OCI-LY3 (cell line): ENCODE results near the gene OPHN1.

Source experiments
- H2AFZ ChIP-seq: fragments of 200-600, 300-600 bp; shearing (Covaris generic); 2 replicates; pipeline ENCODE4 v1.6.0; 2014; ENCODE audit warnings: antibody characterized with exemption, low read depth, low read length
- H3K27ac ChIP-seq: fragments of 200-600, 300-600 bp; sonication (generic); 2 replicates; pipeline ENCODE4 v1.5.1; 2014; ENCODE audit warnings: mild to moderate bottlenecking, low read length, moderate library complexity, mixed read lengths
- H3K27me3 ChIP-seq: fragments of 200-600, 300-600 bp; sonication (generic); 2 replicates; pipeline ENCODE4 v1.6.1; 2014; ENCODE audit warnings: low read depth, low read length, mixed read lengths
- H3K36me3 ChIP-seq: fragments of 200-600, 300-600 bp; sonication (generic); replicated peaks from 2 replicates; pipeline ENCODE3; 2014; ENCODE audit warnings: low read depth, low read length, mixed read lengths
- H3K4me1 ChIP-seq: fragments of 300-600, 200-600 bp; sonication (generic); 2 replicates; pipeline ENCODE4 v1.6.1; 2014; ENCODE audit warnings: low read length, mixed read lengths
- H3K4me2 ChIP-seq: fragments of 200-600, 300-600 bp; sonication (generic); 2 replicates; pipeline ENCODE4 v1.6.1; 2014; ENCODE audit warnings: low read length, mixed read lengths
- H3K4me3 ChIP-seq: fragments of 300-600, 200-600 bp; sonication (generic); 2 replicates; pipeline ENCODE4 v1.5.1; 2014; ENCODE audit warnings: antibody characterized with exemption, mild to moderate bottlenecking, low read length, moderate library complexity
- H3K79me2 ChIP-seq: fragments of 300-600, 200-600 bp; shearing (Covaris generic); 2 replicates; pipeline ENCODE4 v1.6.1; 2014; ENCODE audit warnings: mild to moderate bottlenecking, low read length, mixed read lengths
- H3K9ac ChIP-seq: fragments of 300-600, 200-600 bp; shearing (Covaris generic); 2 replicates; pipeline ENCODE4 v1.6.0; 2014; ENCODE audit warnings: mild to moderate bottlenecking, low read length, moderate library complexity
- H3K9me3 ChIP-seq: fragments of 200-600, 300-600 bp; shearing (Covaris generic); 2 replicates; pipeline ENCODE4 v1.6.1; 2014; ENCODE audit warnings: low read length, mixed read lengths; ENCODE audit not compliant: insufficient read depth
- H4K20me1 ChIP-seq: fragments of 200-600, 300-600 bp; sonication (generic); 2 replicates; pipeline ENCODE4 v1.6.1; 2016; ENCODE audit warnings: low read length, mixed read lengths; ENCODE audit not compliant: insufficient read depth
- CTCF ChIP-seq: fragments of 200-600, 300-600 bp; sonication (generic); IDR thresholded peaks from 2 replicates; pipeline ENCODE4 v1.5.1; 2014; ENCODE audit warnings: antibody characterized with exemption, low read length, low read depth
- EZH2phosphoT487 ChIP-seq: fragments of 200-600 bp; shearing (Covaris generic); IDR thresholded peaks from 2 replicates; pipeline ENCODE4 v1.6.1; 2018; ENCODE audit warnings: antibody characterized with exemption, mixed run types, low read depth

The OPHN1 gene

GRCh38 chrX:68018248-68019203 is 414.8 kb downstream of the OPHN1 start:
- H3K4me3 ChIP-seq, result no peak overlapping the region
- 0 out of 2 replicates have a peak overlapping the region, but pooled peaks have one; percentile 24 for H3K4me2 ChIP-seq
- no peaks in the 10 kb centered on the region for H3K9me3 ChIP-seq
- no peak overlapping the region for H3K27ac ChIP-seq
- H3K27me3 ChIP-seq, result no peaks in the 10 kb centered on the region
- H3K9ac ChIP-seq, result no peak overlapping the region
- no peaks in the 10 kb centered on the region for H3K36me3 ChIP-seq
- H3K4me1 ChIP-seq, result no peaks in the 10 kb centered on the region
- H3K79me2 ChIP-seq, result no peaks in the 10 kb centered on the region
- TF ChIP-seq EZH2phosphoT487, result no peak
- TF ChIP-seq CTCF, result peak; percentile 75
- peak overlapping the region; percentile 45; the same call in 1 of the 2 replicates for H2AFZ ChIP-seq
- no peaks in the 10 kb centered on the region for H4K20me1 ChIP-seq

GRCh38 chrX:67998540-67998939 is 434.8 kb downstream of the OPHN1 start:
- no peaks in the 10 kb centered on the region for H3K9me3 ChIP-seq
- H3K4me3 ChIP-seq, result no peak overlapping the region
- peaks cover 15% of the 10 kb centered on the region for H3K4me1 ChIP-seq
- H3K36me3 ChIP-seq, result no peaks in the 10 kb centered on the region
- H3K79me2 ChIP-seq, result no peaks in the 10 kb centered on the region
- H3K27me3 ChIP-seq, result no peaks in the 10 kb centered on the region
- H3K27ac ChIP-seq, result peak overlapping the region; percentile 60; the same call in 1 of the 2 replicates
- no peaks in the 10 kb centered on the region for H4K20me1 ChIP-seq
- H2AFZ ChIP-seq, result no peak overlapping the region
- no peak overlapping the region for H3K4me2 ChIP-seq
- no peak for TF ChIP-seq EZH2phosphoT487
- TF ChIP-seq CTCF, result no peak
- H3K9ac ChIP-seq, result no peak overlapping the region
